Right cardiac atrium (tissue), 5 donors: ENCODE results near the gene NDUFA5. TPM values are rescaled to one million over a fixed set of nuclear protein-coding genes. Genes with fewer than 3 reads are reported as not detected.
A peak's percentile ranks its signal among the peaks of the same experiment; 100 is the strongest.
"Not testable (repeated sequence)": the region's sequence is repeated elsewhere in the genome, so short reads cannot be mapped to it uniquely, and the experiment has no call there.

ENCODE experiments used
- ATAC-seq, 2 donors: fragments of 200-7000 bp; cut with Tn5 transposase; one replicate each; pipeline versions ENCODE4 v1.8.0 to v1.9.1; 2020; ENCODE audit warnings: moderate library complexity in 2 of 2, mild to moderate bottlenecking in 1 of 2
- DNase-seq, 3 donors: peaks; one replicate each; pipeline ENCODE4 v3.0.0-alpha.2; 2020
- H3K27ac ChIP-seq: one replicate; pipeline ENCODE4 v1.5.1; 2013; ENCODE audit warnings: mild to moderate bottlenecking, low read length, control low read depth, moderate library complexity
- H3K27me3 ChIP-seq: one replicate; pipeline ENCODE4 v1.6.1; 2013; ENCODE audit not compliant: control insufficient read depth, insufficient read depth
- H3K4me1 ChIP-seq: one replicate; pipeline ENCODE4 v1.6.1; 2013; ENCODE audit warnings: low read length; ENCODE audit not compliant: control insufficient read depth, insufficient read depth
- H3K4me3 ChIP-seq: one replicate; pipeline ENCODE4 v1.5.1; 2013; ENCODE audit warnings: low read length, control low read depth
- H3K9me3 ChIP-seq: one replicate; pipeline ENCODE4 v1.6.1; 2013; ENCODE audit warnings: low read length; ENCODE audit not compliant: control insufficient read depth
- WGBS: extraction: QIAGEN DNeasy Blood & Tissue Kit; methylation state at CpG from one replicate; pipeline ENCODE4 v1.1.7; 2013; 5-methylcytosine and 5-hydroxymethylcytosine counted together
- intact Hi-C, 4 donors: fragments of 100-400 bp; cut with DNase I; formaldehyde crosslinking; loops; one replicate each; pipeline versions ENCODE4 v1.11.0 to v1.14.0; 2022 to 2023
- polyA plus RNA-seq: library from polyadenylated mRNA; stranded (reverse); fragments of 200-250 nt; gene quantifications from one replicate; pipeline ENCODE4 v1.2.3, GENCODE V29; 2013
- total RNA-seq, 4 donors: library from RNA; stranded (reverse); fragmentation: NEBNext Ultra II Directional; extraction: Animal tissue kit (Norgen Biotek cat#: 25700); gene quantifications; one replicate each; pipeline ENCODE4 v1.2.1, GENCODE V29; 2021
- donor health status: healthy with polysubstance abuse.
- donor health status: DM: no; HTN: yes; CAD: no.
- donor health status: DM: no; HTN: no; CAD: no.
- donor health status: DM: no; HTN: yes; CAD: no; lungs with severe emphysema.
- donor health status: DM: yes; HTN: yes; CAD: no.

Gene NDUFA5
- total and polyA plus RNA-seq, 5 donors = 270 to 375 (median 313) TPM

GRCh38 chr7:123534383-123535260 is 23.0 kb downstream of the NDUFA5 start, which contains the start of gene IQUB:
IQUB (minus strand) TSS chr7:123534595; CDS start chr7:123512340, 22,255 bp downstream.
- Histone ChIP-seq H3K9me3 (no peaks in the 10 kb centered on the region), H3K27ac (peak within 1 kb of the TSS; percentile 93), H3K4me1 (no peaks in the 10 kb centered on the region), H3K27me3 (no peaks in the 10 kb centered on the region), H3K4me3 (peak within 1 kb of the TSS; percentile 52)
- ATAC-seq (peak; percentile 98), DNase-seq (peak; percentile 99)
- 1% methylated on average over 54 of the region's 54 CpGs for WGBS
- intact Hi-C loops = no loop called here

GRCh38 chr7:123533929-123534382 is 23.7 kb downstream of the NDUFA5 start:
- H3K4me3 ChIP-seq = peak overlapping the region; percentile 52
- ATAC-seq = no peak
- H3K4me1 ChIP-seq = no peaks in the 10 kb centered on the region
- intact Hi-C loops = no loop called here
- no peaks in the 10 kb centered on the region for H3K27me3 ChIP-seq
- WGBS = 4% methylated on average over 9 of the region's 9 CpGs
- H3K27ac ChIP-seq = peak overlapping the region; percentile 11
- H3K9me3 ChIP-seq = no peaks in the 10 kb centered on the region
- DNase-seq = no peak

GRCh38 chr7:123533553-123533917 is 24.1 kb downstream of the NDUFA5 start:
- WGBS = 82% methylated on average over 3 of the region's 3 CpGs
- ATAC-seq (no peak), DNase-seq (no peak)
- H3K9me3 ChIP-seq = no peaks in the 10 kb centered on the region
- H3K27me3 ChIP-seq = no peaks in the 10 kb centered on the region
- H3K4me1 ChIP-seq = no peaks in the 10 kb centered on the region
- H3K4me3 ChIP-seq = no peak overlapping the region
- intact Hi-C loops = no loop called here
- no peak overlapping the region for H3K27ac ChIP-seq

- H3K4me1 ChIP-seq, H3K27ac ChIP-seq, H3K27me3 ChIP-seq, H3K9me3 ChIP-seq, intact Hi-C loops: not testable (repeated sequence)
- peak; percentile 40 to 43 for ATAC-seq
- peak; percentile 38 to 64 (median 50) for DNase-seq
- H3K4me3 ChIP-seq = peak overlapping the region; percentile 56
- WGBS = 3% methylated on average over 32 of the region's 33 CpGs
Measured at GRCh38 chr7:123532788-123533552, 24.6 kb downstream of the NDUFA5 start.

- H3K27ac ChIP-seq, DNase-seq, H3K4me1 ChIP-seq, H3K27me3 ChIP-seq, H3K9me3 ChIP-seq, ATAC-seq, intact Hi-C loops: not testable (repeated sequence)
- WGBS = 26% methylated on average over 5 of the region's 14 CpGs
- peak overlapping the region; percentile 56 for H3K4me3 ChIP-seq
Measured at GRCh38 chr7:123532343-123532742, 25.3 kb downstream of the NDUFA5 start.

- H3K4me1 ChIP-seq, H3K27ac ChIP-seq, H3K9me3 ChIP-seq, H3K4me3 ChIP-seq, H3K27me3 ChIP-seq, ATAC-seq, DNase-seq, intact Hi-C loops: not testable (repeated sequence)
- WGBS = 96% methylated on average over 13 of the region's 13 CpGs
Measured at GRCh38 chr7:123530035-123530591, 27.5 kb downstream of the NDUFA5 start.

- Histone ChIP-seq H3K27ac (no peak overlapping the region), H3K27me3 (no peaks in the 10 kb centered on the region), H3K4me1 (no peaks in the 10 kb centered on the region), H3K4me3 (no peak overlapping the region), H3K9me3 (no peaks in the 10 kb centered on the region)
- WGBS = 94% methylated on average over 5 of the region's 5 CpGs
- intact Hi-C loops = no loop called here
- DNase-seq (no peak), ATAC-seq (no peak)
Measured at GRCh38 chr7:123528265-123528664, 29.4 kb downstream of the NDUFA5 start.

GRCh38 chr7:123527712-123528225 is 29.8 kb downstream of the NDUFA5 start:
- H3K9me3 ChIP-seq, H3K4me3 ChIP-seq, intact Hi-C loops, H3K4me1 ChIP-seq, H3K27me3 ChIP-seq, DNase-seq, ATAC-seq, H3K27ac ChIP-seq: not testable (repeated sequence)
- 85% methylated on average over 17 of the region's 24 CpGs for WGBS

GRCh38 chr7:123526533-123526932 is 31.1 kb downstream of the NDUFA5 start:
- 92% methylated on average over 6 of the region's 7 CpGs for WGBS
- H3K4me1 ChIP-seq, H3K27me3 ChIP-seq, ATAC-seq, H3K4me3 ChIP-seq, DNase-seq, H3K9me3 ChIP-seq, H3K27ac ChIP-seq, intact Hi-C loops: not testable (repeated sequence)

GRCh38 chr7:123522066-123522465 is 35.6 kb downstream of the NDUFA5 start:
- H3K4me3 ChIP-seq = no peak overlapping the region
- no peaks in the 10 kb centered on the region for H3K27me3 ChIP-seq
- no peaks in the 10 kb centered on the region for H3K9me3 ChIP-seq
- DNase-seq (no peak), ATAC-seq (no peak)
- H3K4me1 ChIP-seq = no peaks in the 10 kb centered on the region
- intact Hi-C loops = no loop called here
- 78% methylated on average over 2 of the region's 2 CpGs for WGBS
- no peak overlapping the region for H3K27ac ChIP-seq
